Neural cell (in vitro differentiated cells): ENCODE measurements around the gene PTPRK.

Experiments
- CTCF ChIP-seq: fragments of 450-650 bp; IDR thresholded peaks from 2 replicates; pipeline ENCODE4 v1.5.1; 2014; ENCODE audit warnings: antibody characterized with exemption, mild to moderate bottlenecking, moderate library complexity; ENCODE audit not compliant: poor library complexity, severe bottlenecking
- POLR2AphosphoS5 ChIP-seq: IDR thresholded peaks from 2 replicates; pipeline ENCODE4 v1.6.1; 2012
- TAF1 ChIP-seq: IDR thresholded peaks from 2 replicates; pipeline ENCODE4 v1.6.1; 2012; ENCODE audit warnings: low read depth

GRCh38 chr6:128208851-128209580, 311.4 kb downstream of the PTPRK start:
- no peak for TF ChIP-seq CTCF
- no peak for TF ChIP-seq TAF1
- TF ChIP-seq POLR2AphosphoS5: no peak
